Right lobe of liver (tissue), 6 donors: ENCODE data around the gene AAMP. TPM values are rescaled to one million over a fixed set of nuclear protein-coding genes. Genes with fewer than 3 reads are reported as not detected.

ENCODE experiments used
- ATAC-seq, 4 donors: fragments of 200-7000 bp; cut with Tn5 transposase; one replicate each; pipeline ENCODE4 v1.9.1; 2020; ENCODE audit warnings: mild to moderate bottlenecking in 4 of 4, moderate library complexity in 4 of 4
- DNase-seq, 3 donors: peaks; one replicate each; pipeline ENCODE4 v3.0.0-alpha.2; 2020
- H3K27ac ChIP-seq, 3 donors: fragments of 200-600 bp; one replicate each; pipeline ENCODE4 v1.8.0; 2022
- H3K27me3 ChIP-seq, 2 donors: fragments of 200-600 bp; one replicate each; pipeline ENCODE4 v1.8.0; 2022
- H3K36me3 ChIP-seq, 4 donors: fragments of 200-600 bp; sonication (generic) in 1 of 4; one replicate each; pipeline versions ENCODE4 v1.5.1 to v1.8.0; 2017 to 2022; ENCODE audit warnings: control low read depth in 1 of 4
- H3K4me1 ChIP-seq, 4 donors: fragments of 200-600 bp; sonication (generic) in 1 of 4; one replicate each; pipeline versions ENCODE4 v1.5.1 to v1.8.0; 2017 to 2022; ENCODE audit warnings: control low read depth in 1 of 4
- H3K4me3 ChIP-seq, 3 donors: fragments of 200-600 bp; one replicate each; pipeline ENCODE4 v1.8.0; 2022
- H3K9me3 ChIP-seq, 4 donors: fragments of 200-600 bp; sonication (generic) in 1 of 4; one replicate each; pipeline versions ENCODE4 v1.5.1 to v1.8.0; 2017 to 2022; ENCODE audit warnings: control low read depth in 1 of 4
- POLR2A ChIP-seq: fragments of 450-650 bp; IDR thresholded peaks from one replicate; pipeline ENCODE4 v1.6.1; 2017; ENCODE audit warnings: antibody characterized with exemption, mild to moderate bottlenecking
- whole genome bisulfite sequencing: methylation state at CpG from one replicate; pipeline ENCODE4 v1.1.6; 2018; ENCODE audit warnings: low coverage, low lambda C conversion rate; ENCODE audit not compliant: insufficient coverage; ENCODE audit errors: missing lambda C conversion rate; 5-methylcytosine and 5-hydroxymethylcytosine counted together
- intact Hi-C, 2 donors: fragments of 100-400 bp; cut with DNase I; formaldehyde crosslinking; loops; one replicate each; pipeline versions ENCODE4 v1.11.2 to v1.14.1; 2022
- long read RNA-seq: library from polyadenylated mRNA; unstranded; transcript quantifications from one replicate; pipeline ENCODE4 v2.0.0, GENCODE V29; 2019
- total RNA-seq, 6 experiments: library from RNA; depleted of rRNA in 2 of 6; stranded (reverse); fragments of >200 nt in 2 of 6; fragmentation: NEBNext Ultra II Directional in 3 of 6; extraction: Animal tissue kit (Norgen Biotek cat#: 25700) in 3 of 6; gene quantifications; one replicate each; pipeline versions ENCODE4 v1.1.0 to v1.2.4, GENCODE V29; 2016 to 2023
- TF ChIP-seq, protein P1 (sequence below), 4 donors: fragments of 200-600 bp in 3 of 4; fragments of 450-650 bp in 1 of 4; IDR thresholded peaks; one replicate each; pipeline versions ENCODE4 v1.5.1 to v1.8.0; 2016 to 2022; ENCODE audit warnings: antibody characterized with exemption in 4 of 4, mild to moderate bottlenecking in 2 of 4
- donor health status: DM: no; HTN: yes; CAD: no.
- donor health status: DM: no; HTN: no; CAD: no.
- donor health status: DM: no; HTN: no; CAD: no.
- donor health status: DM: no; HTN: yes; CAD: no.
- donor health status: DM: no; HTN: yes; CAD: no.

Gene AAMP, protein sequence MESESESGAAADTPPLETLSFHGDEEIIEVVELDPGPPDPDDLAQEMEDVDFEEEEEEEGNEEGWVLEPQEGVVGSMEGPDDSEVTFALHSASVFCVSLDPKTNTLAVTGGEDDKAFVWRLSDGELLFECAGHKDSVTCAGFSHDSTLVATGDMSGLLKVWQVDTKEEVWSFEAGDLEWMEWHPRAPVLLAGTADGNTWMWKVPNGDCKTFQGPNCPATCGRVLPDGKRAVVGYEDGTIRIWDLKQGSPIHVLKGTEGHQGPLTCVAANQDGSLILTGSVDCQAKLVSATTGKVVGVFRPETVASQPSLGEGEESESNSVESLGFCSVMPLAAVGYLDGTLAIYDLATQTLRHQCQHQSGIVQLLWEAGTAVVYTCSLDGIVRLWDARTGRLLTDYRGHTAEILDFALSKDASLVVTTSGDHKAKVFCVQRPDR
- total RNA-seq: 10 to 100 TPM; 40.0 to 99.5 (median 45.2) TPM
- long read RNA-seq, transcript AAMP-204 (11 exons, 1,804 nt): minor isoform, 5 of 35 reads
- long read RNA-seq, transcript AAMP-201 (11 exons, 1,886 nt): major isoform, 23 of 35 reads
- long read RNA-seq, partial matches to known transcripts: 1 of 35 reads
- long read RNA-seq, other reads (novel, unspliced or antisense): 5 of 35 reads

DNA sequence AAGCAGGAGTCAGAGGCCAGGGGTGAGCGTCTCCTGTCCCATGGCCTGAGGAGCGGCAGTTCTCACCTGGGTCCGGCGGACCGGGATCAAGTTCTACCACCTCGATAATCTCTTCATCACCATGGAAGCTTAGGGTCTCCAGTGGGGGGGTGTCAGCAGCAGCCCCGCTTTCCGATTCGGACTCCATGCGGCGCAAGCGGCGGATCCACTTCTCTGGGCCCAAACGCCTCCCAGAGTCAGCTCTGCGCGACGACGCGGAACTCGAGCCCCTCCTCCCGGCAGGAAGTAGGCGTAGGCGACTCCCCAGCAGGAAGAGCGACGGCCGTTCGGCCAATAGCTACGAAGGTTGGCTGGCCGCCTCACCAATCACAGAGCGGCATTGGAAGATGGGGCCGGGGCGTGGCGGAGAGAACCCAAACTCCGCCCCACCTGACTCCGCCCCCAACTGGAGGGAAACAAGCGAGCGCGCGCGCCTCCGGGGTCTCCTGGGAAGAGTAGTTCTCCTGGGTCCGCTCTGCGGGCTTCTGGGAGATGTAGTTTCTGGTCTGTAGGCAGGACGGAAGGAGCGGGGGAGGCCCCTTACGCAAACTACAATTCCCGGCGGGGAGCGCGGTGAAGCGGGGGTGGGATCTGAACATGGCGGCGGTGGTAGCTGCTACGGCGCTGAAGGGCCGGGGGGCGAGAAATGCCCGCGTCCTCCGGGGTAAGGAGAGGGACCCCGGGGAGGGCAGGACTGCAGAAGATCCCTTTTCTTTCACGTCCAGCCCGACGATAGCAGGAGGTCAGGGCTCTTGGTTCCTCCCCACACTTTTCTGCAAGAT lies at the start of gene AAMP, which contains the start of gene PNKD:
Gene AAMP (minus strand): TSS at position 238 of the 821 bp plus-strand sequence. CDS start 51 bp downstream, at position 187.
Gene PNKD (plus strand): TSS at position 620 of the 821 bp plus-strand sequence. CDS start 17 bp downstream, at position 637.
- Histone ChIP-seq H3K27ac (peak within 1 kb of the TSS; percentile 52 to 73 (median 65)), H3K27me3 (no peaks in the 10 kb centered on the region), H3K4me1 (peaks cover 0 to 36% (median 19%) of the 10 kb centered on the region in 4 donors), H3K4me3 (peak within 1 kb of the TSS; percentile 80 to 96 (median 95)), H3K36me3 (peaks cover 3 to 39% (median 18%) of the 10 kb centered on the region in 4 donors), H3K9me3 (no peaks in the 10 kb centered on the region)
- intact Hi-C loops: no loop called here
- TF ChIP-seq, protein P1, sequence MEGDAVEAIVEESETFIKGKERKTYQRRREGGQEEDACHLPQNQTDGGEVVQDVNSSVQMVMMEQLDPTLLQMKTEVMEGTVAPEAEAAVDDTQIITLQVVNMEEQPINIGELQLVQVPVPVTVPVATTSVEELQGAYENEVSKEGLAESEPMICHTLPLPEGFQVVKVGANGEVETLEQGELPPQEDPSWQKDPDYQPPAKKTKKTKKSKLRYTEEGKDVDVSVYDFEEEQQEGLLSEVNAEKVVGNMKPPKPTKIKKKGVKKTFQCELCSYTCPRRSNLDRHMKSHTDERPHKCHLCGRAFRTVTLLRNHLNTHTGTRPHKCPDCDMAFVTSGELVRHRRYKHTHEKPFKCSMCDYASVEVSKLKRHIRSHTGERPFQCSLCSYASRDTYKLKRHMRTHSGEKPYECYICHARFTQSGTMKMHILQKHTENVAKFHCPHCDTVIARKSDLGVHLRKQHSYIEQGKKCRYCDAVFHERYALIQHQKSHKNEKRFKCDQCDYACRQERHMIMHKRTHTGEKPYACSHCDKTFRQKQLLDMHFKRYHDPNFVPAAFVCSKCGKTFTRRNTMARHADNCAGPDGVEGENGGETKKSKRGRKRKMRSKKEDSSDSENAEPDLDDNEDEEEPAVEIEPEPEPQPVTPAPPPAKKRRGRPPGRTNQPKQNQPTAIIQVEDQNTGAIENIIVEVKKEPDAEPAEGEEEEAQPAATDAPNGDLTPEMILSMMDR (IDR thresholded peaks at IDR 0.05): peak in 3 of 4 donors; percentile 13 to 44 (median 25)
- peak; percentile 76 for TF ChIP-seq POLR2A
- 0% methylated on average over 3 of the region's 64 CpGs for WGBS
- ATAC-seq: peak; percentile 87 to 94 (median 92)
- DNase-seq: peak; percentile 100

DNA sequence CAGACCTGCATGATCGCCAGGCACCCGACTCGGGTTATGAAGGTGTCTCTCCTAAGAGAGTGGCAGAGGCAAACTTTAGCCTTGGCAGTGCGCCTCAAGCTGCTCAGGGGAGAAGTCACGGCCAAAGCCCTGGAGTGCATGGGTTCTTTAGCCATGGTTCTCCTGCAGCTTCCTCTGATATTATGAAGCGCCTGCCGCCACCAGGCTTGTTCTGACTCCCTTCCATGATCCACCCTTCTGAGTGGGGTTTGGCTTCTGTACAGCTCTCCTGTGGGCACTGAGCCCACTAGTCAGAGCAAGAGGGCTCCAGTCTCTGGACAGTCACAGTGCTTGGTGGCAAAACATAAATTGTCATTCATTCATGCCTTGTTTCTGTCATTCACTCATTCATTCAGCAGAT lies 48.3 kb upstream of the AAMP start:
- 96% methylated on average over 4 of the region's 7 CpGs for WGBS
- no peak for ATAC-seq

DNA sequence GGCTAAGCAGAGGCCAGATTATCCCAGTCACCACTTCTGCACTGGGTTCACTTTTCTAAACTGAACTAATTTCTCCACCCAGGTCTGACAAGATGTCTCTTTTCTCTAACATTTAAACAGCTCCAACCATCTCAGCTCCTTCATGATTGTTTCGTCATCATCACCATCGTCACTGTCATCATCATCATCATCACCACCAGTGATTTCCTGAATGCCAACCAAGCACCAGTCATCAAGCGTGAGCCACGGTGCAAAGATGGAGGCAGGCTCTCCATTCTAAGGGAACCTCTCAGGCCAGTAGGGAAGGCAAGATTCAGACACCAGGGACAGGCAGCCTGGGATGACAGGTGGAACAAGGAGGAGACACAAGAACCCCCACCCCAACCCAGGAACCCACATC lies 47.9 kb upstream of the AAMP start:
- no peak for ATAC-seq
- H3K9me3 ChIP-seq: no peaks in the 10 kb centered on the region
- no peak for TF ChIP-seq POLR2A
- TF ChIP-seq, protein P1 (IDR thresholded peaks at IDR 0.05): no peak
- H3K4me3 ChIP-seq: no peak overlapping the region
- DNase-seq: no peak
- no peaks in the 10 kb centered on the region for H3K36me3 ChIP-seq
- H3K27ac ChIP-seq: no peak overlapping the region
- no peaks in the 10 kb centered on the region for H3K27me3 ChIP-seq
- intact Hi-C loops: no loop called here
- 86% methylated on average over 4 of the region's 4 CpGs for WGBS
- peaks cover 2 to 30% (median 12%) of the 10 kb centered on the region in 4 donors for H3K4me1 ChIP-seq

More for the DNA sequence above, 48.3 kb upstream of the AAMP start:
- no peak overlapping the region for H3K4me3 ChIP-seq
- no peaks in the 10 kb centered on the region for H3K27me3 ChIP-seq
- H3K9me3 ChIP-seq: no peaks in the 10 kb centered on the region
- H3K36me3 ChIP-seq: no peaks in the 10 kb centered on the region
- no peak for DNase-seq
- no peak for TF ChIP-seq POLR2A
- TF ChIP-seq, protein P1 (IDR thresholded peaks at IDR 0.05): no peak
- H3K27ac ChIP-seq: no peak overlapping the region
- peaks cover 2 to 26% (median 10%) of the 10 kb centered on the region in 4 donors for H3K4me1 ChIP-seq
- intact Hi-C loops: no loop called here

DNA sequence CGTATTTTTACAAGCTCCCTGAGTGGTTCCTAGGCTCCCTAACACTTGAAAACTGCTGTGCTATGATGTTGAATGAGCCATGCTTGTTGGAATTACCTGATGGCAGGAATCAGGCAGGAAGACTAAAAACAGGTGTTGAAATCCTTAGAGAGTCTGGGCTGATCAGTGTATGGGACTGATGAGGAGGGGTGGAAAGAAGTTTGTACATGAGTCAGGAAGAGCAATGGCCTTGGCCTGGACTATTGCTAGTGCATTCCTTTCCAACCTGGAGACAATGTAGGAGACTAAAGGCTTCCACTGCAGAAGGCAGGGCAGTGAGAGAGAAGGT lies 47.3 kb upstream of the AAMP start:
- Histone ChIP-seq H3K27me3 (no peaks in the 10 kb centered on the region), H3K4me1 (peaks cover 2 to 34% (median 13%) of the 10 kb centered on the region in 4 donors), H3K9me3 (no peaks in the 10 kb centered on the region), H3K36me3 (no peaks in the 10 kb centered on the region), H3K27ac (no peak overlapping the region), H3K4me3 (no peak overlapping the region)
- ATAC-seq (no peak), DNase-seq (no peak)
- WGBS: 100% methylated on average over 1 of the region's 1 CpG
- intact Hi-C loops: no loop called here
- TF ChIP-seq, protein P1 (IDR thresholded peaks at IDR 0.05): no peak
- TF ChIP-seq POLR2A: no peak
